ENCODE measurements around the gene RPIA.

GRCh38 chr2:88684519-88684918, 7.0 kb upstream of the RPIA start:
- TF ChIP-seq EZH2 (IDR thresholded peaks at IDR 0.05; ENCODE audit: borderline replicate concordance, low read length), result no peak
- TF ChIP-seq CTCF (IDR thresholded peaks at IDR 0.05; ENCODE audit: low read length), result no peak

All from OCI-LY1 (cell line).